Muscle layer of duodenum (tissue), 2 donors: ENCODE measurements around the gene FBLN1.

Experiments used
- H3K27ac ChIP-seq: one replicate; pipeline ENCODE4 v1.7.0; 2013; ENCODE audit warnings: mild to moderate bottlenecking, low read length
- H3K27me3 ChIP-seq: one replicate; pipeline ENCODE4 v1.7.0; 2013; ENCODE audit warnings: low read depth, mild to moderate bottlenecking, control low read depth, low read length
- H3K36me3 ChIP-seq, 2 donors: one replicate each; pipeline ENCODE4 v1.7.0; 2013; ENCODE audit warnings: low read length in 2 of 2, control low read depth in 1 of 2, mild to moderate bottlenecking in 1 of 2; ENCODE audit not compliant: insufficient read depth in 2 of 2, control insufficient read depth in 1 of 2
- H3K4me1 ChIP-seq, 2 donors: one replicate each; pipeline ENCODE4 v1.7.0; 2013; ENCODE audit warnings: low read length in 2 of 2, mild to moderate bottlenecking in 2 of 2, control low read depth in 1 of 2, moderate library complexity in 1 of 2; ENCODE audit not compliant: insufficient read depth in 2 of 2, control insufficient read depth in 1 of 2
- H3K4me3 ChIP-seq, 2 donors: one replicate each; pipeline ENCODE4 v1.7.0; 2013; ENCODE audit warnings: low read length in 2 of 2, low read depth in 1 of 2, mild to moderate bottlenecking in 1 of 2
- H3K9me3 ChIP-seq, 2 donors: one replicate each; pipeline ENCODE4 v1.7.0; 2013; ENCODE audit warnings: low read length in 2 of 2, control low read depth in 1 of 2, mild to moderate bottlenecking in 1 of 2; ENCODE audit not compliant: control insufficient read depth in 1 of 2
- donor health status: healthy.

The FBLN1 gene

DNA sequence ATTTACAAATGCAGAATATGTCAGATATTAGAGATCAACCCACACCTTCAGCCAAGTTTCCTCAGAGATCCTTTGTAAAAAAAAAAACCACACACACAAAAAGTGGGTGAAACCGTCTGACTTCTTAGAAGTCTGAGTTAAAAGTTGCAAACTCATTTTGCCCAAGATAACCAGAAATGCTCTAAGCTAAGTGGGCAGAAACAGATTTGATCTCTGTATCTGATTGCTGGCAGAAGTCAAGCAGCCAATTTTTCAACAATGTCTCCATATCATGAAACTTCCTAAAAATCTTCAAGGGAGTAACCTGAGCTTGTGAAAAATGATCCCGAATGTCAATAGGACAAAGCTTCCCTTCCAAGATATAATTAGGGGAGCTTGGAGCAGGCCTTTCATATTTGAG, 140.3 kb downstream of the FBLN1 start:
- H3K9me3 ChIP-seq, result no peaks in the 10 kb centered on the region
- no peak overlapping the region for H3K4me3 ChIP-seq
- no peak overlapping the region for H3K27ac ChIP-seq
- H3K4me1 ChIP-seq, result peaks cover 0 to 8% of the 10 kb centered on the region in 2 donors
- H3K27me3 ChIP-seq, result peaks cover 8% of the 10 kb centered on the region
- no peaks in the 10 kb centered on the region for H3K36me3 ChIP-seq

DNA sequence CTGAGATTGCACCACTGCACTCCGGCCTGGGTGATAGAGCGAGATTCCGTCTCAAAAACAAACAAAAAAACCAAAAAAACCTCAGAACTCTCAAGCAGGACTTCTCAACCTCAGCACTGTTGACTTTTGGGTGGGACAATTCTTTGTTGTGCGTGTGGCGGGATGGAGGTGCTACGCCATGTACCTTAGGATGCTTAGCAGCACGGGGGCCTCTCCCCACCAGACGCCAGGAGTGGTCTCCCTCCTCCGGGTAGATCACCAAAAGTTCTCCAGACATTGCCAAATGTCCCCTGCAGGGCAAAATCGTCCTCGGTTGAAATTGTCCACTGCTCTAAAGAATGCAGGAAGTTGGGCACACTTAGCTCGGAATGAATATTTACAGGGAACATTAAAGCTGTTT, 142.0 kb downstream of the FBLN1 start:
- Histone ChIP-seq H3K27ac (no peak overlapping the region), H3K36me3 (no peaks in the 10 kb centered on the region), H3K4me3 (no peak overlapping the region), H3K4me1 (peaks cover 0 to 8% of the 10 kb centered on the region in 2 donors), H3K27me3 (peaks cover 8% of the 10 kb centered on the region), H3K9me3 (no peaks in the 10 kb centered on the region)

DNA sequence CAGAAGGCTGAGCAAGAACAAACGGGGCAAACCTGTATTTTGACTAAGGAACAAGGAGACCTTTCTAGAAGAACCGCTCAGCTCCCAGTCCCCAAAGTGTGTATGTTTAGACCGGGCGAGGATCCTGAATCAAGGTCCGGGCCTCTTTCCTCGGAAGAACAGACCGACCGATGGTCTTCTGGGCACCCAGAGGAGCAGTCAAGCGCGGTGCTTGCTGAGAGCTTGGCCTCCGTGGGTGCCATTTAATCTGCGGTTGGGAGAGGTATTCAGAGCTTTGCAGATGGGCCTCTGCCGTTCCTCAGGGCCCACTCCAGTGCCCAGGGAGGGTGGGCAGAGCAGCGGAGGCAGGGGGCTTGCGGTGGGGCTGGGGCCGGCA, 142.5 kb downstream of the FBLN1 start:
- H3K27me3 ChIP-seq, result peaks cover 8% of the 10 kb centered on the region
- H3K27ac ChIP-seq, result no peak overlapping the region
- H3K4me1 ChIP-seq, result peaks cover 0 to 8% of the 10 kb centered on the region in 2 donors
- no peak overlapping the region for H3K4me3 ChIP-seq
- no peaks in the 10 kb centered on the region for H3K36me3 ChIP-seq
- H3K9me3 ChIP-seq, result no peaks in the 10 kb centered on the region

DNA sequence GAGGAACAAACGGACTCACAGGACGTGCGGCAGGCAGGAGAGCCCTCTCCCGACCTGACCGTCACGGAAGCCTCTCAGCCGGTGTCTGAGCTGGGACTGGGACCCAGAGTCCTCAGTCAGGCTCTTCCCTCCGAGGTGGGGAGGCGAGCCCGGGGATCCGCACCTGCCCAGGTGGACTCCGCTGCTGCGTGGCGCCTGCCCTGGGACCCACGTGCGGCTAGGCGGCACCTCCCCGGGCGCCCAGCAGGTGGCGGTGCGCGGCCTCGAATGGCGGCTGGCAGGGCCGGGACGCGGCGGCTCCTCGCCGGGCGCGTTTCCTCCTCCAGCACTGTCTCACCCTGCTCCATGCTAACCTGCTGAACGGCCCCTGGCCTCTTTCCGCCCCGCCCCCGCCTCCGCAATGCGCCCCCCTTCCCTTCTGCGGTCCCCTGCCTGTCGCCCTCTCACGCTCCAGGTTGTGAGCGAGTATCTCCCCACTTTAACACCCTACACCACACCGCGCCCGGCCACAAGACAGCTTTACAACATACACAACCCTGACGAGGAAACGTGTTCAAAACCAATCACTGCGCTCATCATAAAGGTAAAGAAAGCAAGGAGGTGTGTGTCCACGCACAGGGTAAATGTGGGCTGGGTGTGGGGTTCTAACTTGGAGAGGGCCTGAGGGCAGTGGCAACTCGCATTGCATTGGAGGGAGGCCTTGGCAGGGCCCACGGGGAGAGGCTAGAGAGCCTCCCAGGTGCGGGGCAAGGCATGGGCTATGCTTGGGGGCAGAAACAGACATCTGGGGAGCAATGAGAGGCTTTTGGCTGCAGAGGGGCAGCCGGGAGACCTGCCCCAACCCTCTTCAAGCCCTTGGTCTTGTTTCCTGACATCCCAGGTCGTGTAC, 143.1 kb downstream of the FBLN1 start:
- Histone ChIP-seq H3K4me1 (peaks cover 0 to 8% of the 10 kb centered on the region in 2 donors), H3K36me3 (no peaks in the 10 kb centered on the region), H3K9me3 (no peaks in the 10 kb centered on the region), H3K27ac (no peak overlapping the region), H3K4me3 (no peak overlapping the region), H3K27me3 (peaks cover 8% of the 10 kb centered on the region)

DNA sequence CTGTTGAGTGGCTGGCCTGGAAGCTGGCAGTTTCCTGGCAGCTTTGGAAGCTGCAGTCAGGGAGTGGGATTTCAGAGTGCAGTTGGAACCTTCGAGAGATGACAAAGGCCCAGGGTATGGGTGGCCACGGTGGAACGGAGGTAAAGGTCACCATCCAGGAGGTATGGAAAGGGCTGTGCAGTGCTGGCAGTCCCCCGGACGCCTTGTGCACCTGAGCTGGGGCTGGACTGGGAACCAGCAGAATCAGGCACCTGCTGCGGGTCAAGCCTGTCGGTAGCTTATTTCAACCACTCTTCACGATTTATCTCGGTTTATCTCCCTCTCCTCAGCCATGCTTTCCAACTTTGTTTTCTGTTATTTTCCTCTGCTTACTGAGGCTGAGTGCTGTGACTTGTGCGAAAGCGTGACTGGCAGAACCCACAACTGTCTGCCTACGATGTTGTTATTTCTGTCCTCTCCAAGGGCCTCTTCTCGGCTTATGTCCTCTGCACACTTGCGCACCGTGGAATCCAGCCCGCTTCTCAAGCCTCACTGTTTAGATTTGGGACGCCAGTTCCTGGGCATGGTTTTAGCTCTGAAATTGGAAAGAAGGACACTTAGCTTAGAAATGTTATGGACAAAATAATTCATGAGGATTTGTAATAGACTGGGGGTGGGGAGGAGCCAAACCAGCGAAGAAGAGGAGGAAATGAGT, 145.0 kb downstream of the FBLN1 start:
- no peak overlapping the region for H3K27ac ChIP-seq
- H3K4me1 ChIP-seq, result peaks cover 0 to 8% of the 10 kb centered on the region in 2 donors
- no peaks in the 10 kb centered on the region for H3K36me3 ChIP-seq
- no peak overlapping the region for H3K4me3 ChIP-seq
- peaks cover 8% of the 10 kb centered on the region for H3K27me3 ChIP-seq
- no peaks in the 10 kb centered on the region for H3K9me3 ChIP-seq

DNA sequence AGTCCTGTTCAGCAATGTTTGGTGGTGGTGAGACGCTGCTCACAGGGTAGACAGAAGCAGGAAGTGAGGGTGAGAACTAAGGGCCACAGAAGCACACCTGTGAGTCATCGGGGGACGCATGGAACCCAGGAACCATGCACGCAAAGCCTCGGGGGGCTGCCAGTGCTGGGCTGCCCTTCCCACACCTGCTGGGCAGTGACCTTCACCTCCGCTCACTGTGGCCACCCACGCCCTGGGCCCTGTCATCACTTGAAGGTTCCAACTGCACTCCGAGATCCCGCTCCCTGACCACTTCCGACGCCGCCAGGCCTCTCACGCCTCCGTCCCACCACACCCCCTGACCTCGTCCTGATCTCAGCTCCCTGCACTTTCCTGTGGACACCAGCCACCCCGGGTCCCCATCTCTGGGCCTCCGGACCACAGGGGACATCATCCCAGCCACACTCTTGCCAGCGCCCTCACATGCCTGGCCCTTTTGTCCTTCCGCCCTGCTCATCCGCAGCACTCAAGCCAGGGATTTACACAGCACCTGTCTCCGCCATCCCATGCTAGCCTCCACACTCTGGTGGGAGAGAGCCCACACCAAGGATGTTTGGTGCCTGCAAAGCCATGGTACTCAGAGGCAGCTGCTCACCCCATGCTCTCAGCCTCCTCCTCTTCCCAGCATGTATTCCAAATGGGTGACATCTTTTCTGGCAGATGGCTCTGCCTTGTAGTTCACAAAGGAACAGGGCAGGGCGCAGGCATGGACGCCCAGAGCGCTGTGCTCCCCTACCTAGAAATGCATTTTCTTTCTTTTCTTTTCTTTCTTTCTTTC, 145.8 kb downstream of the FBLN1 start:
- H3K9me3 ChIP-seq, result no peaks in the 10 kb centered on the region
- H3K4me1 ChIP-seq, result peaks cover 0 to 8% of the 10 kb centered on the region in 2 donors
- peaks cover 8% of the 10 kb centered on the region for H3K27me3 ChIP-seq
- no peak overlapping the region for H3K4me3 ChIP-seq
- H3K27ac ChIP-seq, result no peak overlapping the region
- H3K36me3 ChIP-seq, result no peaks in the 10 kb centered on the region

DNA sequence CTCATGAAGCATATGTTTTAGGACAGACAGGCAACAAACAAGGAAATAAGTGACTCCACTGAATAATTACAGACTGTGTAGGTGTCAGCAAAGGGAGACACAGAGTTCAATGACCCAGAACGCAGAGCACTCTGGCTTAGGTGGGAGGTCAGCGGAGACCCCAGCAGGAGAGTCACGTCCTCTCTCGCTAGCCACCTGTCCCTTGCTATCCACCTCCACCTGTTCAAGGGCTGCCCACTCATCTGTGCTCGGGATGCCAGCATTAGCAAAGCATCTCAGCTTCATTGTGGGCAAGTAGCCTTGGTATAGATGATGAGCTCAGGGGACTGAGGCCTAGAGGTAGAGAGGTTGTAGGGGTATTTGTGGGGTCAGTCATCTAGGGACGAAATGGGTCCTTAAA, 147.1 kb downstream of the FBLN1 start:
- H3K36me3 ChIP-seq, result no peaks in the 10 kb centered on the region
- H3K27me3 ChIP-seq, result peaks cover 6% of the 10 kb centered on the region
- H3K27ac ChIP-seq, result no peak overlapping the region
- no peaks in the 10 kb centered on the region for H3K9me3 ChIP-seq
- peaks cover 0 to 8% of the 10 kb centered on the region in 2 donors for H3K4me1 ChIP-seq
- no peak overlapping the region for H3K4me3 ChIP-seq

DNA sequence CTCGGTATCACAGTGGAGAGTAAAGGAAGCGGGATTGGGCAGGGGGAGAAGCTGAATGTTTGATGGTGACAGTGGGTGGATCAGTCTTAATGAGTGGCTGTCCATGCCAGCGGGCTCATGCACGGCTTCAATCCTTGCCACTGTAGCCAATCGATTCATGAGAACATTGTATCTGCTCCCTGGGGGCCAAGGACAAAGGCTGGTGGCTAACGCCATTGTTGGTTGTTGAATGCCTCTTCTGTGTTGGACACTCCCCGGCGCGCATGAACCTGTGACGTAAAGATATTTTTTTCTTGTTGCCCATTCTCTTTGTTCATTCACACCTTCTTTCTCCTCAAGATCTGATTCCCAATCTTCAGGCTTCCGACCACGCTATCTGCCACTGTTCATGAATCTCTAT, 148.0 kb downstream of the FBLN1 start:
- Histone ChIP-seq H3K27ac (no peak overlapping the region), H3K36me3 (no peaks in the 10 kb centered on the region), H3K27me3 (no peaks in the 10 kb centered on the region), H3K4me3 (no peak overlapping the region), H3K4me1 (peaks cover 0 to 3% of the 10 kb centered on the region in 2 donors), H3K9me3 (no peaks in the 10 kb centered on the region)
